RWPE1 (cell line): Measurements from ENCODE around the gene DCDC1.

Experiments
- CTCF ChIA-PET: fragments of 350-600 bp; sonication (Branson Sonifier 250); formaldehyde crosslinking; extraction: SDS; loops from one replicate; lab custom pipeline; 2021; lab: Yijun Ruan, JAX
- POLR2A ChIA-PET: fragments of 400-600 bp; formaldehyde crosslinking; extraction: SDS; loops from one replicate; lab custom pipeline; 2020; ENCODE audit warnings: antibody characterized with exemption; ENCODE audit not compliant: low non-redundant PET; lab: Yijun Ruan, JAX
- DNase-seq: peaks from one replicate; pipeline ENCODE4 v3.0.0; 2012; ENCODE audit warnings: low spot score
- H3K27ac ChIP-seq: fragments of 450-650 bp; 2 replicates; pipeline ENCODE4 v1.5.1; 2017
- TF ChIP-seq, protein P1 (sequence below): fragments of 450-650 bp; conservative IDR thresholded peaks from 2 replicates; pipeline ENCODE4 v1.5.1; 2017; ENCODE audit warnings: low read depth, mild to moderate bottlenecking

DCDC1 gene

DNA sequence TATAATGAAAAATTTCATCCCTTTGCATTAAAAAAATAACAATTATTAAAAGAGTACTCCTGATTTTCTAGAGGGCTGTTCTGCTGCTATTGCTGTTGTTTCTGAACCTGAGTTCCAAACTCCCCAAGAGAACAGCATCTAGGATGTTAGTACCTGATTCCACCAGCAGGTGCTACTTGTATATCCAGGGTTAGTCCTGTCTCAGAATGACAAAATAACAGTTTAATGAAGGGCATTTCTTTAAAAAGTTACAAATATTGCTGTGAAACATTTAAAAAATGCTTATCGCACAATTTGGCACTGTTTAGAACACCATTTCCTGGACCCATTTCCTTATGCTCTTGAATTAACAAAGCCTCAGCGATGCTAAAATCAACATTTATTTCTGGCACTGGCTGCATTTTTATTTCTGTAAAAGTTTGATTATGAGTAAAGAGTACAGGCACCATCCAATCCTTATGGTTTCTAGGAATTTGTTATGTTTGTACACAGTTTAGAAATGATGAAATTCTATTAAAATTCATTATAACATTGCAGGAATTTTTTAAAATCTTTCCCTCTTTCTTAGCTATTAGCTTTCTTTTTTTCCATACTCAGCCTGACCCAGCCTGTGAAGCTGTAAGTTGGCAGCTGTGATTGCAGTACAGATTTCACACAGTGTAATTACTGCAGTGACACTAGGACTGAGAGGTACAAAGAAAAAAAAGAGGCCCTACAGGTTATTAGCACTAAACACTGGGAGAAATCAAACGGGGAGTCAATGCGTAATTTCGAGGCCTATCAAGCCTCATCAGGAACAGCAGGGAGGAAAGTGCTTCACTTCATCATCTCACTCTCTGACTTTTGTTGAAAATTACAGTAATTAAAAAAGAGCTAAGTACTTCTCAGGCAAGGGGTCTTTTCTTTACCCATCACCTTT lies 208.8 kb downstream of the DCDC1 start:
- ChIA-PET POLR2A (no interaction called here), CTCF (interaction anchor here (0.6 to 1.0 kb wide), 4 partner anchors 25 to 990 kb away, joined by 3 to 4 read pairs (median 4); no protein-coding TSS in a partner anchor)
- TF ChIP-seq, protein P1, sequence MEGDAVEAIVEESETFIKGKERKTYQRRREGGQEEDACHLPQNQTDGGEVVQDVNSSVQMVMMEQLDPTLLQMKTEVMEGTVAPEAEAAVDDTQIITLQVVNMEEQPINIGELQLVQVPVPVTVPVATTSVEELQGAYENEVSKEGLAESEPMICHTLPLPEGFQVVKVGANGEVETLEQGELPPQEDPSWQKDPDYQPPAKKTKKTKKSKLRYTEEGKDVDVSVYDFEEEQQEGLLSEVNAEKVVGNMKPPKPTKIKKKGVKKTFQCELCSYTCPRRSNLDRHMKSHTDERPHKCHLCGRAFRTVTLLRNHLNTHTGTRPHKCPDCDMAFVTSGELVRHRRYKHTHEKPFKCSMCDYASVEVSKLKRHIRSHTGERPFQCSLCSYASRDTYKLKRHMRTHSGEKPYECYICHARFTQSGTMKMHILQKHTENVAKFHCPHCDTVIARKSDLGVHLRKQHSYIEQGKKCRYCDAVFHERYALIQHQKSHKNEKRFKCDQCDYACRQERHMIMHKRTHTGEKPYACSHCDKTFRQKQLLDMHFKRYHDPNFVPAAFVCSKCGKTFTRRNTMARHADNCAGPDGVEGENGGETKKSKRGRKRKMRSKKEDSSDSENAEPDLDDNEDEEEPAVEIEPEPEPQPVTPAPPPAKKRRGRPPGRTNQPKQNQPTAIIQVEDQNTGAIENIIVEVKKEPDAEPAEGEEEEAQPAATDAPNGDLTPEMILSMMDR: no peak
- H3K27ac ChIP-seq: no peak overlapping the region
- no peak for DNase-seq

- DNase-seq: no peak
- TF ChIP-seq, protein P1: no peak
- CTCF ChIA-PET: no interaction called here
- H3K27ac ChIP-seq: no peak overlapping the region
- POLR2A ChIA-PET: no interaction called here
These were observed 218.7 kb downstream of the DCDC1 start for GRCh38 chr11:31150841-31151240.

GRCh38 chr11:31150011-31150410 lies 219.5 kb downstream of the DCDC1 start:
- H3K27ac ChIP-seq: no peak overlapping the region
- POLR2A ChIA-PET: no interaction called here
- TF ChIP-seq, protein P1: no peak
- DNase-seq: no peak
- CTCF ChIA-PET: no interaction called here

DNA sequence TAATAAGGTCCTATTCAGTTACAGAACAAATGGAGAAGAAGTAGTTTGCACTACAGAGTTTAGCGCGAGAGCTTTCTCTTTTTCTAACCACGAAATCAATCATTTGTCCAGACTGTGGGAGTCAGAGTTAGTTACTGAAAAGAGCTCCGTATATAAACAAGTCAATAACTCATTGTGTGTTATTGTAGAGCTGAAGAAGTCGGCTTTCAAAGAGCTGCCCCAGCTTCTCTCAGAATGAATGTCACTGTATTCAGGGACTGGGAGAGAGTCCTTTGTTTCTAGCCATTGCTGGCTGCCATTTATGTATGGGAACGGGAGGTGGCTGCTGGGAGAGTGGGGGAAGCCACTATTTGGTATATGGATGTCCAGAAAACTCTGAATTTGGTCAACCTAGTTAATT lies 227.8 kb downstream of the DCDC1 start:
- ChIA-PET CTCF (no interaction called here), POLR2A (no interaction called here)
- TF ChIP-seq, protein P1: no peak
- no peak for DNase-seq
- H3K27ac ChIP-seq: no peak overlapping the region

GRCh38 chr11:31139479-31139878 lies 230.1 kb downstream of the DCDC1 start:
- CTCF ChIA-PET: no interaction called here
- DNase-seq: no peak
- POLR2A ChIA-PET: no interaction called here
- no peak overlapping the region for H3K27ac ChIP-seq
- TF ChIP-seq, protein P1: no peak

GRCh38 chr11:31132531-31133421 lies 236.8 kb downstream of the DCDC1 start:
- ChIA-PET POLR2A (no interaction called here), CTCF (no interaction called here)
- TF ChIP-seq, protein P1: no peak
- no peak overlapping the region for H3K27ac ChIP-seq
- DNase-seq: no peak
